GM19397 (cell line): ENCODE measurements around the gene CLDN11.

ENCODE experiments used
- ATAC-seq: cut with Tn5 transposase; IDR thresholded peaks from one replicate; pipeline ENCODE4 v1.9.1; 2021; ENCODE audit warnings: mild to moderate bottlenecking, moderate library complexity; ENCODE audit not compliant: unreplicated experiment

CLDN11 gene

GRCh38 chr3:170418422-170419398, at the start of gene CLDN11:
Gene CLDN11, plus strand, starts transcription at chr3:170418868. Its CDS starts 199 bp downstream, at chr3:170419067.
- no peak for ATAC-seq

- ATAC-seq, result no peak
These were observed 49.7 kb upstream of the CLDN11 start for GRCh38 chr3:170368921-170369320.

DNA sequence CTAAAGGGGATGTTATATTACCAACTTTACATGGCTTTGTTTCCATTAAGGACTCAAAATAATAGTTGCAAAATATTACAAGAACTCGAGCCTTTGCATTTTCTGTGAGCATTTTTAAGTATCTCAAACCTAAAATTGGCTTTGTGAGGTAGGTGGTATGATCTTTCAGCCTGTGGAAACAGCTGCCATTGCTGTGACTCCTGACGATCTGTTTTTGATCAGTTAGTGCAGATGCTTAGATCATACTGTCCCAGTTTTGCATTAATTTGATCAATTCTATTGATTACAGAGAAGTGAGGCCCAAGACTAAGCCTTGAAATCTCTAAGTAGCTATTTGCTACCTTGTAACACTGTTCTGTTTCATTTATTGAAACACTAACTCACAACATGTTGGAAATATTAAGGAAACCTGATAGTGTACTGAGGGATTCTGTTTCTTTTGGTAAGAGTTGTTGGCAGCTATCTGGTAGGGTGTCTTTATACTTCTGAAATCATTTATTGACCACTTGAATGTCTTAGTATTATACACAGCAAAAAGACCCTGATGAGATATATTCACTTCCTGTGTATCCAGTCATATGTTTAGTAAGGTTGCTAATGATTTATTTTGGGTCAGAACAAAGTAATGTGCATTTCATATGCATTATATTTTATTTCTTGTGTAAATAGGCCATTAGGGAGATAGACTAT, 46.3 kb upstream of the CLDN11 start:
- ATAC-seq, result no peak

GRCh38 chr3:170383567-170383966, 35.1 kb upstream of the CLDN11 start:
- ATAC-seq, result no peak

GRCh38 chr3:170386468-170386867, 32.2 kb upstream of the CLDN11 start:
- ATAC-seq, result no peak

DNA sequence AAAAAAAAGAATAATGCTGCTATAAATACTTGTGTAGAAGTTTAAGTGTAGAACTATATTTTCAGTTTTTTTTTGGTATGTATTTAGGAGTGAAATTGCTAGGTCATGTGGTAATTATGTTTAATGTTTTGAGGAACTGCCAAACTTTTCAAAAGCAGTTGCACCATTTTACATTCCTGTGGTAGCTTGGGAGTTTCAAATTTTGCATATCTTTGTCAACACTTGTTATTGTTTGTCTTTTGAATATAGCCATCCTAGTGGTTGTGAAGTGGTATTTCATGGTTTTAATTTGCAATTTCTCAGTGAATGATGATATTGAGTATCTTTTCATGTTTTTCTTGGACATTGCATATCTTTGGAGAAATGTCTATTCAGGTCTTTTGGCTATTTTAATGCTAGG, 30.7 kb upstream of the CLDN11 start:
- no peak for ATAC-seq

GRCh38 chr3:170391108-170391507, 27.6 kb upstream of the CLDN11 start:
- no peak for ATAC-seq

DNA sequence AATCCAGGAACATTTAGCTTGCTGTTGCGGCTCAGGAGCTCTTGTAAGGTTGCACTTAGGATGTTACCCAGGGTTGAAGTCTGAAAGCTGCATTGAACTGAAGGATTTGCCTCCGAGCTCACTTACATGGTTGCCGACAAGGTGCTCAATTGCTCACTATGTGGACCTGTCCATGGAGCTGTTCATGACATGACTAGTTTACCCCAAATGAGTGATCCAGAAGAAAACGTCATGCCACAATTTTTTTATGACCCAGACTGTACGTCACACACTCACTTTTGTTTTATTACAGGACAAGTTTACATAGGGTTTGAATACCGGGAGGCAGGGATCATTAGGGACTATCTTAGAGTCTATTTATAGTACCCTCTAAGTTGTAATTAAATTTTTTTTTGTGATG, 21.0 kb upstream of the CLDN11 start:
- no peak for ATAC-seq

- ATAC-seq, result no peak
These were observed 13.6 kb upstream of the CLDN11 start for GRCh38 chr3:170405101-170405500.

DNA sequence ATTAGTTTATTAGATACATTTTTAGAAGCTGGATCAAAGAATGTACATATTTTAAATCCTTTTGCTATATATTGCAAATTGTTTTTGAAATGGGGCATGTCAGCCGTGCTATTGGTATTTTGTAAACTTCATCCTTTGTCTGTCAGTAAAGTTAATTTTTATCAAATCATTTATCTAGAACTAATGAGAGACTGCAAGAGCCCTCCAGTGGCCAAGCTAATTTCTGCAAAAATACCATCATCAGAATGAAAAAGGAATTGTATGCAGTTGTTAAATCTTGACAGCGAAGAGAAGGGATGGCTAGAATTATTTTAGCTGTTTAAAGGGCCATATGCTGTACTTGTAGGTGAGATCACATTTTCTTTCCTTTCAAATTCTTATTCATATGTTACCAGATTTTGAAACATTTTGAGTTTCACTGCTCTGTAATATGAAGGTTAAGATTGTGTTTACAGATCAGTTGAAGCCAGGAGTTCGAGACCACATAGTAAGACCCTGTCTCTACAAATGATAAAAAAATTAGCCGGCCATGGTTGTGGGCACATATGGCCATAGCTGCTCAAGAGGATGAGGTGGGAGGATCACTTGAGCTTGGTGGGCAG, 8.1 kb upstream of the CLDN11 start:
- no peak for ATAC-seq

- no peak for ATAC-seq
These were observed 5.4 kb upstream of the CLDN11 start for GRCh38 chr3:170413291-170413690.

- no peak for ATAC-seq
These were observed 4.4 kb upstream of the CLDN11 start for GRCh38 chr3:170414202-170414663.

- no peak for ATAC-seq
These were observed 1.6 kb upstream of the CLDN11 start for GRCh38 chr3:170417090-170417489.

GRCh38 chr3:170419557-170420087, 954 bp downstream of the CLDN11 start:
- ATAC-seq, result no peak

GRCh38 chr3:170420307-170420821, 1.7 kb downstream of the CLDN11 start:
- ATAC-seq, result no peak

- ATAC-seq, result no peak
These were observed 2.5 kb downstream of the CLDN11 start for GRCh38 chr3:170421111-170421641.

GRCh38 chr3:170421758-170422157, 3.1 kb downstream of the CLDN11 start:
- ATAC-seq, result no peak

- ATAC-seq, result no peak
These were observed 4.4 kb downstream of the CLDN11 start for GRCh38 chr3:170423001-170423615.

DNA sequence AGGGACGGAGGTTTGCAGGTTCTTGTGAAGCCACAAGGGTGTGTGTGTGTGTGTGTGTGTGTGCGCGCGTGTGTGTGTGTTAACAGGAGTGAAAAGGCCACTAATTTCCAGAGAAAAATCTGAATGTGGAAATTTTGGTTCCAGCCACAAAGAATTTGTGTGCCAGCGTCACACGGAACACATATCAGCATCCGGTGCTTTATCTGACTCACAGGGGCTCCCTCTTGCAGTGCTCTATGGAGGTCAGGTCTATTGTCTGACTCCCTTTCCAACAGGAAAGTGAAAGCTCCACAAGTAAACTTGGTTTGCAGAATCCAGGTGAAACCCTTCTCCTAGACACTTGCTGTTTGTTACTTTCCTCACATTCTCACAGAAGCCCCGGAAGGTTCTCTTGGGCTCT, 6.2 kb downstream of the CLDN11 start:
- ATAC-seq, result no peak

DNA sequence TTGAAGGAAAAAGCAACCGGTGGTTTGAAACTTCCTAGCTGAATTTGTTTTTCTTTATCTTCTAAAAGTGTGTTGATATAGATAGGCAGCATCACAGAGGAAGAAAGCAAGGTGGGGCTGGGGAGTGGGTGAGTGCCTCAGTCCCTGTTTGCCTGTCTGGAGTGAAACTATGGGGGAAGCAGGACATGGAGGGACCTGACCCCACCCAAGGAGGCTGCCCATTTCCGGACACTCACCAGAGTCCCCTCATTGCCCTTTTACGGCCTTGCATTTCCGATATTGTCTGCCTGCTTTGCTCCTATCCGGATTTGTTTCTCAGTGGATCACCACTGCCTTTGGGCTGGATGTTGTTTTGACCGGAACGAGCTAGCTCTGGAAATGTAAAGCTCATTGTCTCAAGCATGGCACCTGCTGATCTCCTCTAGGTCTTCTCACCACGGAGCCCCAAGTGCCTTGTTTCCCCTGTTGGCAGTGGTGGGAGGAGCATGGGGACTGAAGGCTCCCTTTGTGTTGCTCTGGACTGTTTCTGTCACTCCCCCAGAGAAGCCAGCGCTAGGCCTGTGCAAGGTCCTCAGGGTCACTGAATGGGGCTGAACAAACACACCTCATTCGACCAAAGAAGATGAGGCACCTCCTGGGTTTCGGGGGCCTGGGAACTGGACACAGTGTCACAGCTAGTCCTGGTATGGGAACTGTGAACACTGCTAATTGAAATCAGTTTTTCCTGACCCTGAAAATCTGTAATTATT, 7.0 kb downstream of the CLDN11 start:
- ATAC-seq, result no peak
